ENCODE measurements around the gene AADACL2.

- TF ChIP-seq, protein P1, sequence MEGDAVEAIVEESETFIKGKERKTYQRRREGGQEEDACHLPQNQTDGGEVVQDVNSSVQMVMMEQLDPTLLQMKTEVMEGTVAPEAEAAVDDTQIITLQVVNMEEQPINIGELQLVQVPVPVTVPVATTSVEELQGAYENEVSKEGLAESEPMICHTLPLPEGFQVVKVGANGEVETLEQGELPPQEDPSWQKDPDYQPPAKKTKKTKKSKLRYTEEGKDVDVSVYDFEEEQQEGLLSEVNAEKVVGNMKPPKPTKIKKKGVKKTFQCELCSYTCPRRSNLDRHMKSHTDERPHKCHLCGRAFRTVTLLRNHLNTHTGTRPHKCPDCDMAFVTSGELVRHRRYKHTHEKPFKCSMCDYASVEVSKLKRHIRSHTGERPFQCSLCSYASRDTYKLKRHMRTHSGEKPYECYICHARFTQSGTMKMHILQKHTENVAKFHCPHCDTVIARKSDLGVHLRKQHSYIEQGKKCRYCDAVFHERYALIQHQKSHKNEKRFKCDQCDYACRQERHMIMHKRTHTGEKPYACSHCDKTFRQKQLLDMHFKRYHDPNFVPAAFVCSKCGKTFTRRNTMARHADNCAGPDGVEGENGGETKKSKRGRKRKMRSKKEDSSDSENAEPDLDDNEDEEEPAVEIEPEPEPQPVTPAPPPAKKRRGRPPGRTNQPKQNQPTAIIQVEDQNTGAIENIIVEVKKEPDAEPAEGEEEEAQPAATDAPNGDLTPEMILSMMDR (IDR thresholded peaks at IDR 0.05): no peak
- no peak for TF ChIP-seq POLR2A (IDR thresholded peaks at IDR 0.05)
Measured at GRCh38 chr3:151806838-151807237, 73.1 kb downstream of the AADACL2 start.

Measured in adrenal gland (tissue), 5 donors.